Activated CD4-positive, alpha-beta T cell treated with anti-CD3 and anti-CD28 coated beads, Interleukin-2, amount 10 ng/mL, durations not matched to agents 7 days and 5 days (primary cell): ENCODE measurements around the gene COL20A1. TPM values are rescaled to one million over a fixed set of nuclear protein-coding genes. Genes with fewer than 3 reads are reported as not detected.
"Not testable (repeated sequence)": the region's sequence is repeated elsewhere in the genome, so short reads cannot be mapped to it uniquely, and the experiment has no call there.

Experiments used
- CTCF ChIA-PET: fragments of 350-600 bp; sonication (Branson Sonifier 250); formaldehyde crosslinking; loops from one replicate; lab custom pipeline; 2021; ENCODE audit warnings: antibody characterized with exemption; lab: Charles Lee
- POLR2A ChIA-PET: fragments of 350-600 bp; sonication (Branson Sonifier 250); formaldehyde crosslinking; loops from one replicate; lab custom pipeline; 2021; ENCODE audit warnings: antibody characterized with exemption; lab: Charles Lee
- DNase-seq: peaks from one replicate; pipeline ENCODE4 v3.0.0-alpha.2; 2020
- H3K27ac Mint-ChIP-seq: one replicate; pipeline ENCODE4 v1.8.0; 2021; ENCODE audit warnings: mild to moderate bottlenecking, moderate library complexity, mixed read lengths
- H3K27me3 Mint-ChIP-seq: one replicate; pipeline ENCODE4 v1.8.0; 2021; ENCODE audit warnings: mixed read lengths
- H3K36me3 Mint-ChIP-seq: one replicate; pipeline ENCODE4 v1.8.0; 2021; ENCODE audit warnings: low read depth, mixed read lengths
- H3K4me1 Mint-ChIP-seq: one replicate; pipeline ENCODE4 v1.8.0; 2021; ENCODE audit warnings: mixed read lengths
- H3K4me3 Mint-ChIP-seq: one replicate; pipeline ENCODE4 v1.8.0; 2021; ENCODE audit warnings: mild to moderate bottlenecking, moderate library complexity, mixed read lengths
- H3K9me3 Mint-ChIP-seq: one replicate; pipeline ENCODE4 v1.8.0; 2021; ENCODE audit warnings: mixed read lengths
- total RNA-seq, 2 experiments: library from RNA; stranded (reverse); gene quantifications; one replicate each; pipeline ENCODE4 v1.2.3, GENCODE V29; 2021

COL20A1 gene
- total RNA-seq, 2 experiments from 2014 or later, result not detected

GRCh38 chr20:63305393-63305792, 12.4 kb downstream of the COL20A1 start:
- no peaks in the 10 kb centered on the region for H3K4me1 Mint-ChIP-seq
- DNase-seq, result no peak
- H3K4me3 Mint-ChIP-seq, result no peak overlapping the region
- POLR2A ChIA-PET, result no interaction called here
- no peaks in the 10 kb centered on the region for H3K36me3 Mint-ChIP-seq
- H3K27ac Mint-ChIP-seq, result no peak overlapping the region
- H3K27me3 Mint-ChIP-seq, result peaks cover 9% of the 10 kb centered on the region
- no peaks in the 10 kb centered on the region for H3K9me3 Mint-ChIP-seq
- CTCF ChIA-PET, result no interaction called here

DNA sequence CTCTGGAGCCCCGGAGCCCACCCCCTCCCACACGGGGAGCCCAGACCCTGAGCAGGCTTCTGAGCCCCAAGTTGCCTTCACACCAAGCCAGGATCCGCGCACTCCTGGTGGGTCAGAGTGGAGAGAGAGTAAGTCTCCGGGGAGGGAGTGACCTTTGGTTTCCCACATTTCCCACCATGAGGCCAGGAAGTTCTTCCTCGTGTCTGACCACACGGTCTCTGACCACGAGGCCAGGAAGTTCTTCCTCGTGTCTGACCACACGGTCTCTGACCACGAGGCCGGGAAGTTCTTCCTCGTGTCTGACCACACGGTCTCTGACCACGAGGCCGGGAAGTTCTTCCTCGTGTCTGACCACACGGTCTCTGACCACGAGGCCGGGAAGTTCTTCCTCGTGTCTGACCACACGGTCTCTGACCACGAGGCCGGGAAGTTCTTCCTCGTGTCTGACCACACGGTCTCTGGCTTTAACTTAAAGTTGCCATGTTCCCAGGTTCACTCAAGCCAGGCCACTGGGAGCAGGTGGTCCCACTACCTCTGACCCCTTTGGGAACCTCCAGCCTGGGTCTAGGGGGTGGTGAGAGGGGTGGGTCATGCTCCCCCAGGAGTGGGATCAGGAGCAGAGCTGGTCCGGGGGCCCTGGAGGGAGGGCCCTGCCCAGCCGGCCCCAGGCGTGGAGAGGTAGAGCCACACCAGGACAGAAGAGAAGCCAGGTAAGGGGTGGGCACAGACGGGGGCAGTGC, 13.1 kb downstream of the COL20A1 start:
- not testable (repeated sequence) for H3K36me3 Mint-ChIP-seq, DNase-seq

GRCh38 chr20:63306673-63307537, 13.9 kb downstream of the COL20A1 start:
- DNase-seq, result no peak
- Mint-ChIP-seq H3K27ac (no peak overlapping the region), H3K4me1 (no peaks in the 10 kb centered on the region), H3K9me3 (no peaks in the 10 kb centered on the region), H3K4me3 (no peak overlapping the region), H3K27me3 (peaks cover 4% of the 10 kb centered on the region), H3K36me3 (no peaks in the 10 kb centered on the region)
- CTCF ChIA-PET, result no interaction called here
- POLR2A ChIA-PET, result no interaction called here

More for the DNA sequence above, 13.1 kb downstream of the COL20A1 start:
- H3K27me3 Mint-ChIP-seq, H3K9me3 Mint-ChIP-seq, H3K4me3 Mint-ChIP-seq, H3K27ac Mint-ChIP-seq, CTCF ChIA-PET, POLR2A ChIA-PET, H3K4me1 Mint-ChIP-seq: not testable (repeated sequence)

- Mint-ChIP-seq H3K9me3 (no peaks in the 10 kb centered on the region), H3K27me3 (peaks cover 2% of the 10 kb centered on the region), H3K27ac (no peak overlapping the region), H3K4me1 (no peaks in the 10 kb centered on the region), H3K36me3 (no peaks in the 10 kb centered on the region), H3K4me3 (no peak overlapping the region)
- ChIA-PET POLR2A (no interaction called here), CTCF (no interaction called here)
- DNase-seq, result no peak
Observed at GRCh38 chr20:63307538-63308217, 14.7 kb downstream of the COL20A1 start.

DNA sequence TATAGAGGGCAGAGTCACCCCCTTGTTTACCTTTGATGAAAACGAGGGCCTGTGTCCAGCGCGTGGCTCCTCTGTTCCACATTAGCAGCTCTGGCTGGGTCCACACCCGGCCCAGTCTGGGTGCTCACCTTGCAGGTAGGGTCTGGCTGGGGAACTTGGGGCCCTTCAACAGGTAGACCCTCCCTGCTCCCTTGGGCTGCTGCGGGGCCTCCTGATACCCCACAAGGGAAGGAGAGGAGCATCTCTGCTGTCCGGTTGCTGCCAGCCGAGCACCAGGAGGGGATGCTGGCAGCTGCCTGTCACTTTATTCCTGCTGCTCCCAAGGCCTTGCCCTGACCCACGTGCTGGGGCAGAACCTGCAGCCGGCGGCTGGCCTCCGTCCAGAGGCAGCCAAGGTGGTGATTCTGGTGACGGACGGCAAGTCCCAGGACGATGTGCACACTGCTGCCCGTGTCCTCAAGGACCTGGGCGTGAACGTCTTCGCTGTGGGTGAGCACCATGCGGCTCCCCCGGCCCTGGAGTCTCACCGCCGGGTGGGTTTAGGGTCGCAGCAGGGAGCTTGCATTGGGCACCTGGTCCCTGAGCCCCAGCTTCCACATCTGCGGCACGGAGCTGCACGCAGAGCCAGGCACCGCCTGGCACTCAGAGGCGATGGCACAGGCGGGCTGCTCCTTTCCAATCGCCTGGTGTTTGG, 15.4 kb downstream of the COL20A1 start:
- Mint-ChIP-seq H3K4me3 (no peak overlapping the region), H3K27me3 (no peaks in the 10 kb centered on the region), H3K36me3 (no peaks in the 10 kb centered on the region), H3K9me3 (no peaks in the 10 kb centered on the region), H3K4me1 (no peaks in the 10 kb centered on the region), H3K27ac (no peak overlapping the region)
- ChIA-PET CTCF (interaction anchor here (0.5 kb wide), 1 partner anchor 417 kb away, joined by 3 read pairs; no protein-coding TSS in a partner anchor), POLR2A (no interaction called here)
- DNase-seq, result no peak

DNA sequence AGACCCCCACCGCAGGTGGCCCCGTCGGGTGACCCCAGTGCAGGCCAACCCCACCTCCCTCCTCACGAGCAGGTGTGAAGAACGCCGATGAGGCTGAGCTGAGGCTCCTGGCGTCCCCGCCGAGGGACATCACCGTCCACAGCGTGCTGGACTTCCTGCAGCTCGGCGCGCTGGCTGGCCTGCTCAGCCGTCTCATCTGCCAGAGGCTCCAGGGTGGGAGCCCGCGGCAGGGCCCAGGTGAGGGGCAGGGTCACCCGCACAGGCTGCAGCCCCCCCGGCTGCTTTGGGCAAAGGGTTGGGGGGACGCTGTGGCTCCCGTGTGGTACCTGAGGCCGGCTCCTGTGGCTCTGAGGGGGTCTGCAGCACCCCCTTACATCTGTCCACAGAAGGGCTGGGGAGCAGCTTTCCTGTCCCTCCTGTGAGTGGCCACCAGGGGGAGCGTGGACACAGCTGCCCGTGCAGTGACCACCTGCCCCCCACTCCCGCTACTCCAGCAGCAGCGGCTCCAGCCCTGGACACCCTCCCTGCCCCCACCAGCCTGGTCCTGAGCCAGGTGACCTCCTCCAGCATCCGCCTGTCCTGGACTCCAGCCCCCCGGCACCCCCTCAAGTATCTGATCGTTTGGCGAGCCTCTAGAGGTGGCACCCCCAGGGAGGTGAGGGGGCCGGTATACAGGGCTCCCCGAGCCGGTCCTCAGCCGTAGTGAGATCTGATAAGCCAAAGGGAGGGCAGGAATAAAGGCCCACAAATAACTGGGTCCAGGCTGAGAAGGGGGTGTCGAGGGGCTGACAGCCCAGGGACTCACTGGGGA, 16.5 kb downstream of the COL20A1 start:
- POLR2A ChIA-PET, result no interaction called here
- no peaks in the 10 kb centered on the region for H3K9me3 Mint-ChIP-seq
- CTCF ChIA-PET, result interaction anchor here (1.5 to 1.8 kb wide), 2 partner anchors 14 to 73 kb away, joined by 4 to 5 read pairs; no protein-coding TSS in a partner anchor
- no peak overlapping the region for H3K4me3 Mint-ChIP-seq
- H3K4me1 Mint-ChIP-seq, result no peaks in the 10 kb centered on the region
- H3K27ac Mint-ChIP-seq, result no peak overlapping the region
- no peaks in the 10 kb centered on the region for H3K36me3 Mint-ChIP-seq
- H3K27me3 Mint-ChIP-seq, result no peaks in the 10 kb centered on the region
- peak; percentile 24 for DNase-seq

- no peaks in the 10 kb centered on the region for H3K4me1 Mint-ChIP-seq
- no peak for DNase-seq
- ChIA-PET CTCF (interaction anchor here (0.9 to 1.8 kb wide), 3 partner anchors 15 to 72 kb away, joined by 3 to 5 read pairs (median 4); no protein-coding TSS in a partner anchor), POLR2A (no interaction called here)
- no peaks in the 10 kb centered on the region for H3K27me3 Mint-ChIP-seq
- H3K27ac Mint-ChIP-seq, result no peak overlapping the region
- H3K36me3 Mint-ChIP-seq, result no peaks in the 10 kb centered on the region
- no peak overlapping the region for H3K4me3 Mint-ChIP-seq
- H3K9me3 Mint-ChIP-seq, result no peaks in the 10 kb centered on the region
Observed at GRCh38 chr20:63310265-63310991, 17.4 kb downstream of the COL20A1 start.

DNA sequence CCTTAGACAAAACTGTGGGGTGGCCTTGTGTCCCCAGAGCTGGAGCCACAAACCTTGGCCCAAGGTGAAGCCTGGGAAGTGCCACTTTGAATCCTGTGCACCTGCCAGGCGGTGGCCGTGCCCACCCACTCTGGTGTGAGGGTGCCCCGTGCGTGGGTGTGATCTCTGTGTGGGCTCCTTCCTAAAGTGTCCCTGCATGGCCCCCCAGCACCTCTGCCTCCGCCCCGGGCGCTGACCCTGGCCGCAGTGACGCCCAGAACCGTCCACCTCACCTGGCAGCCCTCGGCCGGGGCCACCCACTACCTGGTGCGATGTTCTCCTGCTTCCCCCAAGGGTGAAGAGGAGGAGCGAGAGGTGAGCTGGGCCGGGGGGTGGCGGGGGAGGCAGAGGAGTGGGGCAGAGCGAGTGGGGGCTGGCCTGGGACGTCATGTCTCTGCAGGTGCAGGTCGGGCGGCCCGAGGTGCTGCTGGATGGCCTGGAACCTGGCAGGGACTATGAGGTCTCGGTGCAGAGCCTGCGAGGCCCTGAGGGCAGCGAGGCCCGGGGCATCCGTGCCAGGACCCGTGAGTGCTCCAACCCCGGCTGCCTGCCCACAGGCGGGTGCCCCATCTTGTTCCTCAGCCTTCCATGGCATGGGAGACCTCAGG, 18.3 kb downstream of the COL20A1 start:
- Mint-ChIP-seq H3K4me1 (no peaks in the 10 kb centered on the region), H3K4me3 (no peak overlapping the region), H3K36me3 (no peaks in the 10 kb centered on the region), H3K27ac (no peak overlapping the region), H3K27me3 (no peaks in the 10 kb centered on the region), H3K9me3 (no peaks in the 10 kb centered on the region)
- CTCF ChIA-PET, result interaction anchor here (1.5 kb wide), 1 partner anchor 16 kb away, joined by 5 read pairs; no protein-coding TSS in a partner anchor
- DNase-seq, result no peak
- POLR2A ChIA-PET, result no interaction called here

GRCh38 chr20:63311833-63312243, 18.9 kb downstream of the COL20A1 start:
- Mint-ChIP-seq H3K27ac (no peak overlapping the region), H3K27me3 (no peaks in the 10 kb centered on the region), H3K36me3 (no peaks in the 10 kb centered on the region), H3K9me3 (no peaks in the 10 kb centered on the region), H3K4me1 (no peaks in the 10 kb centered on the region), H3K4me3 (no peak overlapping the region)
- ChIA-PET CTCF (no interaction called here), POLR2A (no interaction called here)
- DNase-seq, result no peak

- Mint-ChIP-seq H3K36me3 (no peaks in the 10 kb centered on the region), H3K27ac (no peak overlapping the region), H3K27me3 (no peaks in the 10 kb centered on the region)
Observed at GRCh38 chr20:63312273-63312672, 19.3 kb downstream of the COL20A1 start.

More at GRCh38 chr20:63312273-63312672, 19.3 kb downstream of the COL20A1 start:
- H3K4me3 Mint-ChIP-seq, result no peak overlapping the region
- no peaks in the 10 kb centered on the region for H3K9me3 Mint-ChIP-seq
- CTCF ChIA-PET, result no interaction called here
- DNase-seq, result no peak
- no peaks in the 10 kb centered on the region for H3K4me1 Mint-ChIP-seq
- POLR2A ChIA-PET, result no interaction called here
